IMR-90 (cell line): Measurements from ENCODE around the gene TNFRSF4.
"Not testable (repeated sequence)": the region's sequence is repeated elsewhere in the genome, so short reads cannot be mapped to it uniquely, and the experiment has no call there.

Experiments used
- MAFK ChIP-seq: IDR thresholded peaks from 2 replicates; pipeline ENCODE4 v1.6.1; 2012; ENCODE audit warnings: low read depth, low read length, improper control_type of control experiment
- MXI1 ChIP-seq: IDR thresholded peaks from 2 replicates; pipeline ENCODE4 v1.6.1; 2012; ENCODE audit warnings: low read depth, mild to moderate bottlenecking, low read length, moderate library complexity, borderline replicate concordance
- POLR2A ChIP-seq: IDR thresholded peaks from 2 replicates; pipeline ENCODE4 v1.6.1; 2012; ENCODE audit warnings: mild to moderate bottlenecking, low read depth, low read length
- RAD21 ChIP-seq: IDR thresholded peaks from 2 replicates; pipeline ENCODE4 v1.6.1; 2012; ENCODE audit warnings: low read length, improper control_type of control experiment
- TF ChIP-seq, protein P1 (sequence below): conservative IDR thresholded peaks from 2 replicates; pipeline ENCODE4 v1.5.1; 2012; ENCODE audit warnings: mild to moderate bottlenecking, low read depth, low read length, improper control_type of control experiment
- TF ChIP-seq, protein P2 (sequence below): fragments of 150-350 bp; IDR thresholded peaks from 2 replicates; pipeline ENCODE4 v1.6.1; 2016; ENCODE audit warnings: low read depth, mild to moderate bottlenecking, low read length, moderate library complexity, borderline replicate concordance

DNA sequence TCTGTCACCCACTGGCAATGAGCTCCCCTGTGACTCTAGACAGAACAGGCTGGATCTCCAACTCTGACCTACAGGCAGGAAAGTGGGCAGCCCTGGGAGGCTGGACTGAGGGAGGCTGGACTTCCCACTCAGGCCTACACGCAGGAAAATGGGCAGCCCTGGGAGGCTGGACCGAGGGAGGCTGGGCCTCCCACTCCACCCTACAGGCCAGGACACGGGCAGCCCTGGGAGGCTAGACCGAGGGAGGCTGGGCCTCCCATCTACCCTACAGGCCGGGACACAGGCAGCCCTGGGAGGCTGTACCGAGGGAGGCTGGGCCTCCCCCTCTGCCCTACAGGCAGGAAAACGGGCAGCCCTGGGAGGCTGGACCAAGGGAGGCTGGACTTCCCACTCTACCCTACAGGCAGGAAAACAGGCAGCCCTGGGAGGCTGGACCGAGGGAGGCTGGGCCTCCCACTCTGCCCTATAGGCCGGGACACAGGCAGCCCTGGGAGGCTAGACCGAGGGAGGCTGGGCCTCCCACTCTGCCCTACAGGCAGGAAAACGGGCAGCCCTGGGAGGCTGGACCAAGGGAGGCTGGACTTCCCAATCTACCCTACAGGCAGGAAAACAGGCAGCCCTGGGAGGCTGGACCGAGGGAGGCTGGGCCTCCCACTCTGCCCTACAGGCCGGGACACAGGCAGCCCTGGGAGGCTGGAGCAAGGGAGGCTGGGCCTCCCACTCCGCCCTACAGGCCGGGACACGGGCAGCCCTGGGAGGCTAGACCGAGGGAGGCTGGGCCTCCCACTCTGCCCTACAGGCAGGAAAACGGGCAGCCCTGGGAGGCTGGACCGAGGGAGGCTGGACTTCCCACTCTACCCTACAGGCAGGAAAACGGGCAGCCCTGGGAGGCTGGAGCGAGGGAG, 34.3 kb upstream of the TNFRSF4 start:
- TF ChIP-seq, protein P1, sequence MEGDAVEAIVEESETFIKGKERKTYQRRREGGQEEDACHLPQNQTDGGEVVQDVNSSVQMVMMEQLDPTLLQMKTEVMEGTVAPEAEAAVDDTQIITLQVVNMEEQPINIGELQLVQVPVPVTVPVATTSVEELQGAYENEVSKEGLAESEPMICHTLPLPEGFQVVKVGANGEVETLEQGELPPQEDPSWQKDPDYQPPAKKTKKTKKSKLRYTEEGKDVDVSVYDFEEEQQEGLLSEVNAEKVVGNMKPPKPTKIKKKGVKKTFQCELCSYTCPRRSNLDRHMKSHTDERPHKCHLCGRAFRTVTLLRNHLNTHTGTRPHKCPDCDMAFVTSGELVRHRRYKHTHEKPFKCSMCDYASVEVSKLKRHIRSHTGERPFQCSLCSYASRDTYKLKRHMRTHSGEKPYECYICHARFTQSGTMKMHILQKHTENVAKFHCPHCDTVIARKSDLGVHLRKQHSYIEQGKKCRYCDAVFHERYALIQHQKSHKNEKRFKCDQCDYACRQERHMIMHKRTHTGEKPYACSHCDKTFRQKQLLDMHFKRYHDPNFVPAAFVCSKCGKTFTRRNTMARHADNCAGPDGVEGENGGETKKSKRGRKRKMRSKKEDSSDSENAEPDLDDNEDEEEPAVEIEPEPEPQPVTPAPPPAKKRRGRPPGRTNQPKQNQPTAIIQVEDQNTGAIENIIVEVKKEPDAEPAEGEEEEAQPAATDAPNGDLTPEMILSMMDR: not testable (repeated sequence)
- not testable (repeated sequence) for TF ChIP-seq RAD21, MAFK, POLR2A, MXI1
- TF ChIP-seq, protein P2, sequence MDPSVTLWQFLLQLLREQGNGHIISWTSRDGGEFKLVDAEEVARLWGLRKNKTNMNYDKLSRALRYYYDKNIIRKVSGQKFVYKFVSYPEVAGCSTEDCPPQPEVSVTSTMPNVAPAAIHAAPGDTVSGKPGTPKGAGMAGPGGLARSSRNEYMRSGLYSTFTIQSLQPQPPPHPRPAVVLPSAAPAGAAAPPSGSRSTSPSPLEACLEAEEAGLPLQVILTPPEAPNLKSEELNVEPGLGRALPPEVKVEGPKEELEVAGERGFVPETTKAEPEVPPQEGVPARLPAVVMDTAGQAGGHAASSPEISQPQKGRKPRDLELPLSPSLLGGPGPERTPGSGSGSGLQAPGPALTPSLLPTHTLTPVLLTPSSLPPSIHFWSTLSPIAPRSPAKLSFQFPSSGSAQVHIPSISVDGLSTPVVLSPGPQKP: not testable (repeated sequence)
